ENCODE measurements around the gene CD36.

The CD36 gene

DNA sequence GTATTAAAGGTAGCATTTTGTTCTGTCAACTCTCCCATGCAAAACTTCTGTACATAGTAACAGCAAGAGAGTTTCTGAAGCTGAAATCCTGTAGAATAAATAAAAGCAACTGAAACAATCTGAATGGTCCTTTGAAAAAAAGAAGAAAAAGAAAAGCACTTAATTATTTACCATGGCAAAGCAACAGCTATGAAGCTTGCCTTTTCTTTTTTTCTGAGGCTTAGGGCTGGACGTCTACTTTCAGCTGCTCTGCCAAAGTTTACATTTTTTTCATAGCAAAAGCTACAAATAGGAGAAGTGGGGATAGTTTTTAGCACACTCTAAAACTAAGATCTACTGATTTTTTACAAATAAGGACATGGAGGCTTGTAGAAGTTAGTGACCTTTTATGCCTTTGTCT, 31.3 kb upstream of the CD36 start:
- TF ChIP-seq ZFP3 (CRISPR knock-in tag; IDR thresholded peaks at IDR 0.05), result no peak
- no peak for TF ChIP-seq GLIS3 (CRISPR knock-in tag; IDR thresholded peaks at IDR 0.05)
- no peak for TF ChIP-seq ZFP30 (CRISPR knock-in tag; IDR thresholded peaks at IDR 0.05)
- TF ChIP-seq ZC3H10 (CRISPR knock-in tag; IDR thresholded peaks at IDR 0.05), result no peak
- TF ChIP-seq SNAI2 (CRISPR knock-in tag; IDR thresholded peaks at IDR 0.05), result no peak
- TF ChIP-seq ZNF8 (CRISPR knock-in tag; IDR thresholded peaks at IDR 0.05), result no peak
- TF ChIP-seq, protein P1, sequence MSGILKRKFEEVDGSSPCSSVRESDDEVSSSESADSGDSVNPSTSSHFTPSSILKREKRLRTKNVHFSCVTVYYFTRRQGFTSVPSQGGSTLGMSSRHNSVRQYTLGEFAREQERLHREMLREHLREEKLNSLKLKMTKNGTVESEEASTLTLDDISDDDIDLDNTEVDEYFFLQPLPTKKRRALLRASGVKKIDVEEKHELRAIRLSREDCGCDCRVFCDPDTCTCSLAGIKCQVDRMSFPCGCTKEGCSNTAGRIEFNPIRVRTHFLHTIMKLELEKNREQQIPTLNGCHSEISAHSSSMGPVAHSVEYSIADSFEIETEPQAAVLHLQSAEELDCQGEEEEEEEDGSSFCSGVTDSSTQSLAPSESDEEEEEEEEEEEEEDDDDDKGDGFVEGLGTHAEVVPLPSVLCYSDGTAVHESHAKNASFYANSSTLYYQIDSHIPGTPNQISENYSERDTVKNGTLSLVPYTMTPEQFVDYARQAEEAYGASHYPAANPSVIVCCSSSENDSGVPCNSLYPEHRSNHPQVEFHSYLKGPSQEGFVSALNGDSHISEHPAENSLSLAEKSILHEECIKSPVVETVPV (CRISPR knock-in tag; IDR thresholded peaks at IDR 0.05), result no peak
- TF ChIP-seq, protein P2, sequence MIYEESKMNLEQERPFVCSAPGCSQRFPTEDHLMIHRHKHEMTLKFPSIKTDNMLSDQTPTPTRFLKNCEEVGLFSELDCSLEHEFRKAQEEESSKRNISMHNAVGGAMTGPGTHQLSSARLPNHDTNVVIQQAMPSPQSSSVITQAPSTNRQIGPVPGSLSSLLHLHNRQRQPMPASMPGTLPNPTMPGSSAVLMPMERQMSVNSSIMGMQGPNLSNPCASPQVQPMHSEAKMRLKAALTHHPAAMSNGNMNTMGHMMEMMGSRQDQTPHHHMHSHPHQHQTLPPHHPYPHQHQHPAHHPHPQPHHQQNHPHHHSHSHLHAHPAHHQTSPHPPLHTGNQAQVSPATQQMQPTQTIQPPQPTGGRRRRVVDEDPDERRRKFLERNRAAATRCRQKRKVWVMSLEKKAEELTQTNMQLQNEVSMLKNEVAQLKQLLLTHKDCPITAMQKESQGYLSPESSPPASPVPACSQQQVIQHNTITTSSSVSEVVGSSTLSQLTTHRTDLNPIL (CRISPR knock-in tag; IDR thresholded peaks at IDR 0.05; ENCODE audit: low read depth), result no peak
- no peak for TF ChIP-seq OSR1 (CRISPR knock-in tag; IDR thresholded peaks at IDR 0.05)
- TF ChIP-seq, protein P3, sequence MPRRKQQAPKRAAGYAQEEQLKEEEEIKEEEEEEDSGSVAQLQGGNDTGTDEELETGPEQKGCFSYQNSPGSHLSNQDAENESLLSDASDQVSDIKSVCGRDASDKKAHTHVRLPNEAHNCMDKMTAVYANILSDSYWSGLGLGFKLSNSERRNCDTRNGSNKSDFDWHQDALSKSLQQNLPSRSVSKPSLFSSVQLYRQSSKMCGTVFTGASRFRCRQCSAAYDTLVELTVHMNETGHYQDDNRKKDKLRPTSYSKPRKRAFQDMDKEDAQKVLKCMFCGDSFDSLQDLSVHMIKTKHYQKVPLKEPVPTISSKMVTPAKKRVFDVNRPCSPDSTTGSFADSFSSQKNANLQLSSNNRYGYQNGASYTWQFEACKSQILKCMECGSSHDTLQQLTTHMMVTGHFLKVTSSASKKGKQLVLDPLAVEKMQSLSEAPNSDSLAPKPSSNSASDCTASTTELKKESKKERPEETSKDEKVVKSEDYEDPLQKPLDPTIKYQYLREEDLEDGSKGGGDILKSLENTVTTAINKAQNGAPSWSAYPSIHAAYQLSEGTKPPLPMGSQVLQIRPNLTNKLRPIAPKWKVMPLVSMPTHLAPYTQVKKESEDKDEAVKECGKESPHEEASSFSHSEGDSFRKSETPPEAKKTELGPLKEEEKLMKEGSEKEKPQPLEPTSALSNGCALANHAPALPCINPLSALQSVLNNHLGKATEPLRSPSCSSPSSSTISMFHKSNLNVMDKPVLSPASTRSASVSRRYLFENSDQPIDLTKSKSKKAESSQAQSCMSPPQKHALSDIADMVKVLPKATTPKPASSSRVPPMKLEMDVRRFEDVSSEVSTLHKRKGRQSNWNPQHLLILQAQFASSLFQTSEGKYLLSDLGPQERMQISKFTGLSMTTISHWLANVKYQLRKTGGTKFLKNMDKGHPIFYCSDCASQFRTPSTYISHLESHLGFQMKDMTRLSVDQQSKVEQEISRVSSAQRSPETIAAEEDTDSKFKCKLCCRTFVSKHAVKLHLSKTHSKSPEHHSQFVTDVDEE (CRISPR knock-in tag; IDR thresholded peaks at IDR 0.05), result no peak
- TF ChIP-seq, protein P4, sequence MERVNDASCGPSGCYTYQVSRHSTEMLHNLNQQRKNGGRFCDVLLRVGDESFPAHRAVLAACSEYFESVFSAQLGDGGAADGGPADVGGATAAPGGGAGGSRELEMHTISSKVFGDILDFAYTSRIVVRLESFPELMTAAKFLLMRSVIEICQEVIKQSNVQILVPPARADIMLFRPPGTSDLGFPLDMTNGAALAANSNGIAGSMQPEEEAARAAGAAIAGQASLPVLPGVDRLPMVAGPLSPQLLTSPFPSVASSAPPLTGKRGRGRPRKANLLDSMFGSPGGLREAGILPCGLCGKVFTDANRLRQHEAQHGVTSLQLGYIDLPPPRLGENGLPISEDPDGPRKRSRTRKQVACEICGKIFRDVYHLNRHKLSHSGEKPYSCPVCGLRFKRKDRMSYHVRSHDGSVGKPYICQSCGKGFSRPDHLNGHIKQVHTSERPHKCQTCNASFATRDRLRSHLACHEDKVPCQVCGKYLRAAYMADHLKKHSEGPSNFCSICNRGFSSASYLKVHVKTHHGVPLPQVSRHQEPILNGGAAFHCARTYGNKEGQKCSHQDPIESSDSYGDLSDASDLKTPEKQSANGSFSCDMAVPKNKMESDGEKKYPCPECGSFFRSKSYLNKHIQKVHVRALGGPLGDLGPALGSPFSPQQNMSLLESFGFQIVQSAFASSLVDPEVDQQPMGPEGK (CRISPR knock-in tag; IDR thresholded peaks at IDR 0.05; ENCODE audit: borderline replicate concordance), result no peak
- no peak for TF ChIP-seq ISL1 (CRISPR knock-in tag; IDR thresholded peaks at IDR 0.05)
- no peak for TF ChIP-seq ZNF565 (CRISPR knock-in tag; conservative IDR thresholded peaks at IDR 0.05; ENCODE audit: low read depth)
- no peak for TF ChIP-seq BACH2 (CRISPR knock-in tag; IDR thresholded peaks at IDR 0.05; ENCODE audit: borderline replicate concordance)
- TF ChIP-seq TOX (CRISPR knock-in tag; IDR thresholded peaks at IDR 0.05; ENCODE audit: borderline replicate concordance), result no peak

DNA sequence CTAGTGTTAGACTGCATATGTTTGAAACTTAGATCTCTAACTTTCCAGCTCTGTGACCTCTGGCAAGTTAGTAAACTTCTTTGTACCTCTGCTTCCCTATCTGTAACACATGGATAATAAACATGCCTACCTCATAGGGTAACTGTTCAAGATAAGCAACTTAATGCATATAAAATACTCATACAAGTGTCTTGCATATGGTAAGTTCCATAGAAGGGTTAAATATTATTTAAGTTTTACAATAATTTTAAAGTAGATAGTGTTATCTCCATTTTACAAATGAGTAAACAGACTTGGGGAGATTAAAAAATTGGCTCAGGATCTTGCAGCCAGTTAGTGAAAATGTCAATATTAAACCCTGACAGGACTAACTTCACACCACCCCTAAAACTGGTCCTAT, 30.1 kb upstream of the CD36 start:
- no peak for TF ChIP-seq OSR1 (CRISPR knock-in tag; IDR thresholded peaks at IDR 0.05)
- no peak for TF ChIP-seq ARNTL (CRISPR knock-in tag; IDR thresholded peaks at IDR 0.05; ENCODE audit: borderline replicate concordance, low read depth)
- TF ChIP-seq ESRRG (CRISPR knock-in tag; IDR thresholded peaks at IDR 0.05), result no peak
- TF ChIP-seq CSDC2 (CRISPR knock-in tag; IDR thresholded peaks at IDR 0.05), result no peak
- TF ChIP-seq, protein P2 (CRISPR knock-in tag; IDR thresholded peaks at IDR 0.05; ENCODE audit: low read depth), result no peak
- no peak for TF ChIP-seq ZC3H10 (CRISPR knock-in tag; IDR thresholded peaks at IDR 0.05)
- TF ChIP-seq BACH2 (CRISPR knock-in tag; IDR thresholded peaks at IDR 0.05; ENCODE audit: borderline replicate concordance), result no peak
- TF ChIP-seq ZNF8 (CRISPR knock-in tag; IDR thresholded peaks at IDR 0.05), result no peak
- no peak for TF ChIP-seq PPARA (CRISPR knock-in tag; IDR thresholded peaks at IDR 0.05; ENCODE audit: borderline replicate concordance)
- TF ChIP-seq, protein P1 (CRISPR knock-in tag; IDR thresholded peaks at IDR 0.05), result no peak
- TF ChIP-seq ZFP30 (CRISPR knock-in tag; IDR thresholded peaks at IDR 0.05), result no peak
- TF ChIP-seq ZFP3 (CRISPR knock-in tag; IDR thresholded peaks at IDR 0.05), result no peak
- TF ChIP-seq, protein P5, sequence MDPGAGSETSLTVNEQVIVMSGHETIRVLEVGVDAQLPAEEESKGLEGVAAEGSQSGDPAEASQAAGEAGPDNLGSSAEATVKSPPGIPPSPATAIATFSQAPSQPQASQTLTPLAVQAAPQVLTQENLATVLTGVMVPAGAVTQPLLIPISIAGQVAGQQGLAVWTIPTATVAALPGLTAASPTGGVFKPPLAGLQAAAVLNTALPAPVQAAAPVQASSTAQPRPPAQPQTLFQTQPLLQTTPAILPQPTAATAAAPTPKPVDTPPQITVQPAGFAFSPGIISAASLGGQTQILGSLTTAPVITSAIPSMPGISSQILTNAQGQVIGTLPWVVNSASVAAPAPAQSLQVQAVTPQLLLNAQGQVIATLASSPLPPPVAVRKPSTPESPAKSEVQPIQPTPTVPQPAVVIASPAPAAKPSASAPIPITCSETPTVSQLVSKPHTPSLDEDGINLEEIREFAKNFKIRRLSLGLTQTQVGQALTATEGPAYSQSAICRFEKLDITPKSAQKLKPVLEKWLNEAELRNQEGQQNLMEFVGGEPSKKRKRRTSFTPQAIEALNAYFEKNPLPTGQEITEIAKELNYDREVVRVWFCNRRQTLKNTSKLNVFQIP (CRISPR knock-in tag; IDR thresholded peaks at IDR 0.05; ENCODE audit: borderline replicate concordance, low read depth), result no peak
- no peak for TF ChIP-seq SNAI2 (CRISPR knock-in tag; IDR thresholded peaks at IDR 0.05)
- ATAC-seq, result no peak

More for the DNA sequence above, 31.3 kb upstream of the CD36 start:
- ATAC-seq, result no peak

Data from SK-N-SH treated with all-trans-retinoic acid at 6 μM for 48 hours (cell line).